ENCODE measurements around the gene ZPBP.

The ZPBP gene

DNA sequence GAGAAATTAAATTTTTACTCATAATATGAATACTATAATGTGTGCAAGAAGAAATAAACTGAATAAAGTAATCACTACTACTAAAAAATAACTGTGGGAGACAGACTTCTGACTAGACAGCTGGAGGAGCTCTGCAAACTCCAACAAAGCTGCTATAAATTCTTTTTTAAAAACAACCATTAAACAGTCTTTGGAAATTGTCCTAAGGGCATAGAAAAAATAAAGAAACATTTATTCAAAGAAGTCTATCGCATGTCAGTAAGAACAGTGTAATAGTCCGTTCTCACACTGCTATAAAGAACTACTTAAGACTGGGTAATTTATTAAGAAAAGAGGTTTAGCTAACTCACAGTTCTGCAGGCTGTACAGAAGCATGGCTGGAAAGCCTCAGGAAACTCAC is 56.0 kb downstream of the ZPBP start:
- DNase-seq = no peak

DNA sequence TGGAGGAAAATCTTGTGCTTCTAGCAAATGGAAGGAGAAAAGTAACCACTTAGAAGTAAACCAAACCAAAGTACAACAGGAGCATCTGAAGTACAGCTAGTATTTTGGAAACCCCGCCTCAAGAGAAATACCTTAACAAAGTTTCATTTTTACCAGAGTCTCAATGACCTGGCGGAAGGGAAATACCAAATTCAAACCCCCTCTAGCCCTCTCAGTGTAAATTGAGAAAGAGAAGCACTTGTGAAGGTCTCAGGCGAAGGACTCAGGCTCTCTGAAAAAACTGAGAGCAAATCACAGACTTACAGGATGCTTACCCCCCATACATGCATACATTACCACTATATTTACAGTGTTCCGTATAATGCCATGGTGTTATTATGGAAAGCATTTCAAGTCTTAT is 70.1 kb downstream of the ZPBP start:
- DNase-seq = no peak

DNA sequence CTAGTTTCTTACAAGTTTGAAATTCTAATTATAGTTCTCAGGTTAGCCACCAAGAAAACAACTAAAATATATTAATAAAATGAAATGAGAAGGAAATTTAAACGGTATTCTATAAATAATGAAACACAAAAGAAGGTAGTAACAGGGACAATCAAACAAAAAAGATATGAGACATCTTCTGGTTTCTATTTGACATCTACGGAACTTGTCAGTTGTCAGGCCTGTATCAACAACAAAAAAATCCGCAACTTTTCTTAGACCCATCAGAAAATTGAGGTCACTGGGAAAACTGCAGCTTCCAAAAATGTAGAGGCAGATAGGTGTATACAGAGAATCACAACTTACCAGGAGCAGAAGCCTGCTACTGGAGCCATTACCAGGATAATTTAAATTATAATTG is 70.6 kb downstream of the ZPBP start:
- DNase-seq = no peak

DNA sequence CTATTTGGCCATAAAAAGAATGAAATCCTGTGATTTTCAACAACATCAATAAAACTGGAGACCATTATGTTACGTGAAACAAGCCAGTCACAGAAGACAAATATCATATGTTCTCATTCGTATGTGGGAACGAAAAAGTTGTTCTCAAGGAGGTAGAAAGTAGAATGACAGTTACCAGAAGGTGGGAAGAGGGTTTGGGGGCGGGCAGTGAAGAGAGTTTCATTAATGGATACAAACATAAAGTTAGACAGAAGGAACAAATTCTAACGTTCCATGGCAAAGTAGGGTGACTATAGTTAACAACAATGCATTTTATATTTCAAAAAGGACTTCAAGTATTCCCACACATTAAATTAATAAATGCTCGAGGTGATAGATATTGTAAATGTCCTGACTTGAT is 97.4 kb downstream of the ZPBP start:
- no peak for DNase-seq

DNA sequence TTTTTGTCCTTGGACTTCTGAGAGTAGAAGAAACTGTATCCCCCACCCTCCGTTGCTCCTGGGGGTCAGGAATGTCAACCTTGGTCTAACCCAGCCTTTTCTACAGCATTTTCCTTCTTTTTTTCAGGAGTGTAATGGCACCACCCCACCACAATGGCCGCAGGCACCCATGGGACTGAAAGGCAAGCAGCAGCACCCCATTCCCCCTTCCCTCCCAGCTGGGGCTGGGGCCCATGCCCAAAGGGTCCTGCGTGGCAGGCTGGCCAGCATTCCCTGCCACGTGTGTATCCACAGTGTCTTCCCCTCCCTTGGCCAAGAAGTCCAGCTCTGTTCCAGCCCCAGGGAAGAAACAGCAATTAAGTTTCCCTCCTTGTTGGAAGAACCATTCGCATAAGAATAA is 106.9 kb downstream of the ZPBP start:
- no peak for DNase-seq

DNA sequence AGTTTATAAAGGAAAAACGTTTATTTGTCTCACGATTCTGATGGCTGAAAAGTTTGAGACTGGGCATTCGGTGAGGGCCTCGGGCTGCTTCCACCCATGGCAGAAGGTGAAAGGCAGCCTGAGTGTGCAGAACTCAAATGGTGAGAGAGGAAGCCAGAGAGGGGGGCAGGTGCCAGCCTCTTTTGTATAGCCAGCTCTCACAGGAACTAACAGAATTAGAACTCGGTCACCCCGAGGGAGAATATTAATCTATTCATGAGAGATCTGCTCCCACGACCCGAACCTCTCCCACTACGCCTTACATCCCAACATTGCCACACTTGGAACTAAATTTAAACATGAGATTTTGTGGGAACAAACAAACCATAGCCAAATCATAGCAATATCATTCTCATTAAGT is 112.6 kb downstream of the ZPBP start:
- DNase-seq = no peak

DNA sequence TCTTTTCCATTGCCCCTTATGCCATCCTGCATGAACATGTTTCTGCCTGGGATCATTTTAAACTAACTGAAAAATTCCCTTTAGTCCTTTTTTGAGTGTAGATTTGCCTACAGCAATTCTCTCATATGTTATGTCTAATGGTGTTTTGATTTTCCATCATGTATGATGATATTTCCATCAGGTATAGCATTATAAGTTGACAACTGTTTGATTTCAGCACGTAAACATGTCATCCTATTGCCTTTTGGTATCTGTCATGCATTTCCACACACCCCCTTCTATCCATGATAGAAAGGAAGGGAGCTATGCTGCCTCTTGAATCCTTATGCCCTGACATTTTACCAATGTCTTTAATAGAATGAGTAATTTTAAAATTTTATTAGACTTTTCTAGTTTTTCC is 116.8 kb downstream of the ZPBP start:
- DNase-seq = no peak

DNA sequence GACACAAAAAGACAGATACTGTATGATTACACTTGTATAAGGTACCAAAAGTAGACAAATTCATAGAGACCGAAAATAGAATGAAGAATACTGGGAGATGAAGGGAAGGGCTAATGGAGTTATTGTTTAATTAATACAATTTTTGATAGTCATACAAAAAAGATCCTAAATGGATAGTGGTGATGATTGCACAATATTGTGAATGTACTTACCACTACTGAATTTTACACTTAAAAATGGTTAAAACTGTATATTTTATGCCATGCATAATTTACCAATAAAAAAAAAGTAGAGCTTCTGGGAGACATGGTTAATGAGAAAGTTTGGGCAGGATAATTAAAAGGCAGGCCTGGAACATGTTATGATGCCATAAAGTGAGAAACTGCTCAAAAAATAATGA is 119.0 kb downstream of the ZPBP start:
- no peak for DNase-seq

DNA sequence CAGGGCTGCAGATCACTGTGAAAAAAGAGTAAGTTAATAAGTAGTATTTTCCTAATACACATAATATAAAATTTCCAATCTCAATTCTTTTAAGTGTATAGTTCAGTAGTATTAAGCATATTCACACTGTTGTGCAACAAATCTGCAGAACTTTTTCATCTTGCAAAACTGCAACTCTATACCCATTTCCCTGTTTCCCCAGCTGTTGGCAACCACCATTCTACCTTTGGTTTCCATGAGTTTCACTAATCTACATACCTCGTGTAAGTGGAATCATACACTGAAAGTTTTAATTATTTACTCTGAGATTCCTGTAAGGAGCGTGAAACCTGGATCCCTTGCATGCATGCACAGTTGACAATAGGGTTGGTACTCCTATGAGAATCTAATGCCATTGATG is 155.4 kb downstream of the ZPBP start:
- DNase-seq = no peak

DNA sequence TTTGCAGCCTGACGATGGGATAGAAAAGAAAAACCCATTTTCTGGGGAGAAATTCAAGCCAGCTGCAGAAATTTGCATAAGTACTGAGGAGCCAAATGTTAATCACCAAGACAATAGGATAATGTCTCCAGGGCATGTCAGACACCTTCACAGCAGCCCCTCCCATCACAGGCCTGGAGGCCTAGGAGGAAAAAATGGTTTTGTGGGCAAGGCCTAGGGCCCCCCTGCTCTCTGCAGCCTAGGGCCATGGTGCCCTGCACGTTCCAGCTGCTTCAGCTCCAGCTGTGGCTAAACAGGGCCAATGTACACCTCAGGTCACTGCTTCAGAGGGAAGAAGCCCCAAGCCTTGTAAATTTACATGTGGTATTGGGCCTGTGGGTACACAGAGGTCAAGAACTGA is 161.4 kb downstream of the ZPBP start:
- DNase-seq = no peak

DNA sequence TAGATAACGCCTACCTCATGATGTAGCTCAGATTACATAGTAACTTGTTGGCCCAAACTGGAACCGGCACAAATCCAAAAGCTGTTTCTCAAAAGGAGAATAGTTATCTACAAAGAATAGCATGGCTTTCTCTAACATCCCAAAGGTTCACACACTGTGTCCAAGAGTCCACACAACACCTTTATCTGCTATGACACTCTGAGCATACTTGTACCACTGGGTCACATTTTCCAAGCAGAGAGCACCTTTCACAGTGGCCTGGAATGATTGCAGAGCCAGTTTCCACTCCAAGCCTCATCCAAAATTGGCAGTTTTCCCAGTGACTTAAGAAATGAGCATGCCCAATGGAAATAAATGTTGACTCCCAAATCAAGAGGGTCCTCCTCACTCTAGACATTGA is 164.3 kb downstream of the ZPBP start:
- no peak for DNase-seq

DNA sequence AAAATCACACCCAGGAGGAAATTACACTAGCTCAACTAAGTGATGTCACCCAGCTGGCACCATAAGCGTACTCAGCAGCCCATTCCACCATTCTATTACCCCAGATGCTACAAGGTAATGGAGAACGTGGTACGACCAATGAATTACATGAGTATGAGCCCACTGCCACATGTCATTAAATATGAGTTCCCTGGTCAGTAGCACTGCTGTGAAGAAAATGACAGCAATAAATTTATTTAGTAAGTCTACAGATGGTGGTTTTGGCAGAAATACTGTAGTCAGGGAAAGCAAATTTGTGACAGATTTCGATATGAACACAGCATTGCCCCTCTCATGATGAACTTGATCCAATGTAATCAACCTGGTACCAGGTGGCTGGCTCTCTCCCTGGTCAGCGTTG is 165.4 kb downstream of the ZPBP start:
- no peak for DNase-seq

DNA sequence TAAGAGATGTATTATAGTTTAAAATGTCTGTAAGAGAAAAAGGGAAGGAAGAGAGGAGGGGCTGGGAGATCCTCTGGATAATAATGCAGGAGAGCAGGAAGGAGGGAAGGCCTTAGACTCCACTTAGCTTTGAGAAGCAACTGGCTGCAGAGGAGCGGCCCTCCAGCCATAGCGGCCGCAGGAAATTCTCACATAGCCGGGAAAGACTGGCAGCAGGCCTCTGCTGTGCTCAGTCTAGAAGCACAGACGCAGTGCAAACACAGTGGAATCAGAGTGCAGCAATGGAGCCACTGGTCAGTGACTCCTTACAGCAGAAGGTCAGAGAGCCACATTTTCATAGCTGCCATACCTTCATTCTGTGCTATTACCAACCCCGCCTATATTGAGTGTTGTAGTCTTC is 166.3 kb downstream of the ZPBP start:
- no peak for DNase-seq

DNA sequence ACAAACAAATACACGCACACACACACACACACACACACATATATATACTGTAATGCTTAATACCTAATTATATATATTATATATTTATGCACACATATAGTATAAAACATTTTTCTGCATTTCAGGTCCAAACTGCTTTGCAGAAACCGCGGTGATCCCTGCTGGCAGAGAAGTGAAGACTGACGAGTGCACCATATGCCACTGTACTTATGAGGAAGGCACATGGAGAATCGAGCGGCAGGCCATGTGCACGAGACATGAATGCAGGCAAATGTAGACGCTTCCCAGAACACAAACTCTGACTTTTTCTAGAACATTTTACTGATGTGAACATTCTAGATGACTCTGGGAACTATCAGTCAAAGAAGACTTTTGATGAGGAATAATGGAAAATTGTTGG is 181.1 kb downstream of the ZPBP start:
- DNase-seq = no peak

DNA sequence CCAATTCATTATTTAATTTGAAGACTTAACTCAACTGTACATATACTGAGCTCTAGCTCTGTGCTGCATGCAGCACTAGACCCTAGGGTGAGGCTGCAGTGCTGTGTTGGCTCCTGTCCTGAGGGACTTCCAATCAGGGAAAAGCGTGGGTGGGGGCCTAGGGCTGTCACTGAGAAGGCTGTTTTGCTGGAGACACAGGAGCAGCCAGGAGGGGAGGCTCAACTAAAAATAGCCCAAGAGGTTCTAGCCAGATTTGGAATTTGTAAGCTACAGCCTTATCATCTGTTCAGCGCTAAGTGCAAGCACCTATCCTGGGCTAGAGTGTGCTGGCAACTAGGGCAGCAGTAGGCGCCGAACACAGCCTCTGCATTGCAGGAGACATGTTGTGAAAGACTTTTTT is 198.5 kb downstream of the ZPBP start:
- no peak for DNase-seq

DNA sequence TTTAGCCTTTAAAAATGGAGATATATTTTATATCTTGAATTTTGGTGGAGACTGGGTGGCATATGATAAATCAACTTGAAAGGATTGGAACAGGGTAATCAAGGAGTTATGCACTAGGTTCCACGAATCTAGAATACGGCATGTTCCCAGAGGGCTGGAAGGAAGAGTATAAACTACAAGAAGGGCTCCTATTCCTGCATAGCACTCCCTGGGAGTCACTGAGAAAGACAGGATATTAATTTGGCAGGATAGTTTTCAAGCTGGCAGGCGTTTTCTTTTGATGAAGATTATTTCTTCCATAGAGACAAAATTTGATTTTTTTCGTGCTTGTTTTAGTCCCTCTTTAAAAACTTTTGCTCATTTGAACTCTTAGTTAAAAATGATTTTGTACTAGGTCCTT is 199.9 kb downstream of the ZPBP start:
- no peak for DNase-seq

DNA sequence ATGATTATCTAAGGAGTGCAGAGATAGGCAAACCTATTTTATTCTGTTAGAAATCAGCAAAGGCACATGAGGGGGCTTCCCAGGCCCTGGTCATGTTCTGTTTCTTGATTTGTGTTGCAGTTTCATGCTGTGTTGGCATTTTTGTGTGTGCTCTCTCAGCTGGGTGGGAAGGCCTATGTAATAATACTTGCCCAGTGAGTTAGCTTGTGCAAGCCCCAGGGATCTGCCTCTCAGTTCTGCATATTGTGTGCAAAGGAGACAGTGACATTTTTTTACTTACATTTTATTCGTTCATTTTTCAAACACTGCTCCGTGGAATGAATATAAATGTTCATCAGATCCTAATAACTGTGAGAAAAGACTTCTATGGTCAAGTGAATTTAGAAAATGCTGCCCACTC is 200.6 kb downstream of the ZPBP start:
- DNase-seq = no peak

All from stimulated activated CD8-positive, alpha-beta memory T cell treated with anti-CD3 and anti-CD28 coated beads, Interleukin-4, amount 100 ng/mL, for 48 hours (primary cell).